ENCODE results near the gene UNC93B1.
"Not testable (repeated sequence)": the region's sequence is repeated elsewhere in the genome, so short reads cannot be mapped to it uniquely, and the experiment has no call there.

UNC93B1 gene

GRCh38 chr11:67985302-67985701 is 18.6 kb downstream of the UNC93B1 start:
- DNase-seq = not testable (repeated sequence)

DNA sequence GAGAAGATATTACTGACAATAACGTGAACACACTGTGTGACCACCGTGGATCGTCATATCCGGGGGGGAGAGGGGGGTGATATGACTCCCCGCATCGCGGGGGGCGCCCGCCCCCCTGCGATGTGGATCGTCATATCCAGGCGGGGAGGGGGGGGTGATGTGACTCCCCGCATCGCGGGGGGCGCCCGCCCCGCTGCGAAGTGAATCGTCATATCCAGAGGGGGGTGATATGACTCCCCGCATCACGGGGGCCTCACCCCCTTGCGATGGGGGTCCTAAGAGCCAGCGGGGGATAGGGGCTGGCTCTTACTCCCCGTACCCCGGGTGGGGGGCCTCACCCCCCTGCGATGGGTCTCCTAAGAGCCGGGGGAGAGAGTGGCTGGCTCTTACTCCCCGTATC is 19.9 kb downstream of the UNC93B1 start:
- no peak for DNase-seq

DNA sequence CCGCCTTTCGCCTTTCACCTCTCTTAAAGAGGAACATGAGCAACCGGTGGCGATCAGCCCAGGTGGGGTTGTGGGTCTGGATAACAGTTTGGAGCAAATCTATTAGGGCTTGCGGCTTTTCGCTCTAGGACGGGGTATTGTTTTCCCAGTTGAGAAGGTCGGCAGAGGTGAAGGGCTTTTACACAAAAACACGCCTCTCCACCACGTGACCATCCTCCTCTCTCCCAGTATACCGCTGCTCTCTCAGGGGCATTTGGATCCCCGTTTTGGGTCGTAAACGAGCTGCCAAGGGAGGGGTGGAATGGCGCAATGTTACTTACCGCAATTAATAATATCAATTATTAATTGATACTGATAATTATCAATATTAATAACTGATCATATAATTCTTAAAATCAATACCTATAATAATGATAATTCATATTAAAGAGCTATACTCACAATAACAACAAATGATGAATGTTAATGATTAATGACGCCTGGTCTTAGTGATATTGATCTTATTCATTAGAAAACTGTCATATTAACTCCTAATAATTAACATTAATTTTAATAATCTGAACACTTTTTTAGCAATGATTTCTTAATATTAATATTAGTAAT is 21.5 kb downstream of the UNC93B1 start:
- not testable (repeated sequence) for DNase-seq

- not testable (repeated sequence) for DNase-seq
Measured at GRCh38 chr11:67981226-67981625, 22.7 kb downstream of the UNC93B1 start.

DNA sequence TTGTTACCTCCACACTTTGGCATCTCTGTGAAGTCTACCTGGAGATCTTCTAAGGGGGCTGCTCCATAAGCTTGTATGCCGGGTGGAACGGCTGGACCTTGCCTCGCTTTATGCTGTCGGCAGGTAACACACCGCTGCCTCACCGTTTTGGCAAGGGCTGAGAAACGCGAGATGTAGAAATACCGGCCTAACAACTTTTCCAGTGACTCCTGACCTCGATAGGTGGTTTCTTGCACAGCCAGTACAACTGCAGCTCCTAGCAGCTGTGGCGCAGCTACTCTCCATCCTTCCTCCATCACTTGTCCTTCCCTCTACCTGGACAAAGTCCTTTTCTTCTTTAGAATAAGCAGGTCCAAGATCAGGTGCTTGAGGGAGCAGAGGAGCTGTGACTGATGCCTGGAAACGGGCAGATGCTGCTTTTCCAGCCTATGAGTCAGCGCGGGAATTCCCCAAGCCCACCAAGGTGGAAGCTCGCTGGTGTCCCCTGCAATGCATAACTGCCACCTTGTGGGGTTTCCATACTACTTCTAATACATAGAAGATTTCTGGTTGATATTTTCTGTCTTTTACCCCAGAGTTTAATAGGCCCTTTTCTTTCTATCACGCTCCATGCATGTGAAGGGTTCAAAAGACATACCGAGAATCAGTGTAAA is 25.0 kb downstream of the UNC93B1 start:
- not testable (repeated sequence) for DNase-seq

DNA sequence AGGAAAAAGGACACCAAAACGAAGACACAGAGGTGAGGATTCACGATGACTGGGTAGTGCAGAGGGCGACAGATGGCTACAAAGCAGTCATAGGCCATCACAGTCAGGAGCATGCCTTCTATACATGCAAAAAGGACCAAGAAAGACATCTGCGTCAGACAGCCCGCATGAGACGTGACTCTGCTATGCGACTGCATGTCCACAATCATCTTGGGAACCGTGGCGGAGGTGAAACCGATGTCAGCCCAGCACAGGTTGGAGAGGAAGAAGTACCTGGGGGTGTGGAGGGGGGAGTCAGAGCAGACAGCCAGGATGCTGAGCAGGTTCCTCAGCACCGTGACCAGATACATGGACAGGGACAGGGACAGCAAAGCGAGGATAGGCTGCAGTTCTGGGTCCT is 29.2 kb downstream of the UNC93B1 start:
- not testable (repeated sequence) for DNase-seq

DNA sequence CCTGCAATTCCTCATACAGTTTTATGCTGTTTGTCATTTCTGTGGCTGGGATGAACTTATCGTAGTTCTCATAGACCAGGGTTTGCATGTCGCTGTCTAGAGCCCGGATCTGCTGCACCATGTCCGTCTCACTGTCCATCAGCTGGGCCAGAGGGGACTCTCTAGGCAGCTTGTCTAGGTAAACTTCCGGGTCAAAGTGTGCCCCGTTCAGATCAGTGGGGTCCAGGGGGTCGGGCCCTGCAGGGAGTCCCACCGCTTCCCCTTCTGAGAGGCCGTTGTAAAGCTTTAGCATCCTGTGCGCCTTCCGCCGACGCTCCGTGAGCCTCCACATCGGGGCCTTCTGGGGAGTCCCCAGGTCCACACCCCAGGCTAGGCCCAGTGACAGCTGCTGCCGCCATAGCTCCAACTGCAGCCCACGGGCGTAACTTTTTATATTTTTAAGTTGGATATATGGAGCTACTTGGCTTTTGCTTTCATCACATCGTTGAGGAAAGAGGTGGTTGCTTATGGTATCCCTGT is 38.0 kb downstream of the UNC93B1 start:
- DNase-seq = not testable (repeated sequence)

DNA sequence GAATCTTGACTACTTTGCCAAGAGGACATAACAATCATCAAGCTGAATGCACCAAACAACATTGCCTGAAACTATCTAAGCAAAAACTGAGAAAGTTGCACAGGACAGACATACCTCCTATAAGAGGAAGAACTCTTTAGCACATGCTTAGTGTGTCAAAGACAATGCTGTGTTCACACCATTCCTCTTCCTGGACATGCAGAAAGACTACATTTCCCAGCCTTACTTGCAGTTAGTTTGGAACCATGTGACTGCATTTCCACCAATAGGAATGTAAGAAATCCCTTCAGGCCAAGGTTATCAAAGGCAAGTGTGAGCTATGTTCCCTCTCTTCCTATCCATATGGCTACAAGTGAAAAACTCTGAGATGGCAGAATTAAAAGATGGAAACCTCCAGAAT is 39.2 kb downstream of the UNC93B1 start:
- not testable (repeated sequence) for DNase-seq

- not testable (repeated sequence) for DNase-seq
Measured at GRCh38 chr11:67963879-67964278, 40.0 kb downstream of the UNC93B1 start.

GRCh38 chr11:67963217-67963616 is 40.7 kb downstream of the UNC93B1 start:
- DNase-seq = not testable (repeated sequence)

DNA sequence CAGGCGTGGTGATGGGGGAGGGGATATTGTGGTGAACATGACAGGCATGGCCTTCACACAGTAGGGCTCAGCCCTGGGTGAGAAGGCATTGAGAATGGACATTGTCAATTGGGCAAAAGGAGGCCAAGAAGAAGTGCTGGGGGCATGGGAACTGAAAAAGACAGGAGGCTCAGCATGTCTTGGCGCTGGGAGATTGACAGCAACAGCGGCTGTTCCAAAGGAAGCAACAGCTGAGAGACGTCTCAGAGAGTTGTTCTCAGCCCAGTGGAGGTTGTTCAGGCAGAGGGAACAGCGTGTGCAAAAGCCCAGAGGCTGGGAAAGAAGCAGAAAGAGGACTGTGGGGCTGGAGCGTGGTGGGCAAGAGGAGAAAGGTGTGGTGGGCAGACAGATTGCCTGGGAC is 47.7 kb downstream of the UNC93B1 start:
- not testable (repeated sequence) for DNase-seq

GRCh38 chr11:67955461-67956007 is 48.4 kb downstream of the UNC93B1 start:
- DNase-seq = peak; percentile 76

DNA sequence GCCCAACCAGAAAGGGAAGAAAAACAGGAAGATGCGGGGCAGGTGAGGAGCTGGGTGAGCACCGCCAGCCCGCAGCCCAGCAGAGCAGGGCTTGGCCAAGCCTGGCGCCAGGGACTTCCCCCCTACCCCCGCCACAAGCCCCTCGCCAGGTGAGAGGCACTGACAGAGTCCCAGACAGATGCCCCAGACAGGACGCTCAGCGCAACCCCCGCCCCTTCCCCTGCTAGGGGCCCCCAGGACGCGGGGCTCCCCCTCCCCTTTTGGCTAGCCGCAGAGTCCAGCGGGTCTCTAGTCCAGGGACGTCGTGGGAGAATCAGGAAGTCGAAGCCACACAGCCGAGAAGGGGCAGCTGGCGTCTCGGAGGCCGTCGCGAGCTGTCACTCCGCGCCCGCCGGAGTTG is 48.9 kb downstream of the UNC93B1 start:
- not testable (repeated sequence) for DNase-seq

- not testable (repeated sequence) for DNase-seq
Measured at GRCh38 chr11:67954251-67954650, 49.6 kb downstream of the UNC93B1 start.

GRCh38 chr11:67950705-67951104 is 53.2 kb downstream of the UNC93B1 start:
- DNase-seq = not testable (repeated sequence)

DNA sequence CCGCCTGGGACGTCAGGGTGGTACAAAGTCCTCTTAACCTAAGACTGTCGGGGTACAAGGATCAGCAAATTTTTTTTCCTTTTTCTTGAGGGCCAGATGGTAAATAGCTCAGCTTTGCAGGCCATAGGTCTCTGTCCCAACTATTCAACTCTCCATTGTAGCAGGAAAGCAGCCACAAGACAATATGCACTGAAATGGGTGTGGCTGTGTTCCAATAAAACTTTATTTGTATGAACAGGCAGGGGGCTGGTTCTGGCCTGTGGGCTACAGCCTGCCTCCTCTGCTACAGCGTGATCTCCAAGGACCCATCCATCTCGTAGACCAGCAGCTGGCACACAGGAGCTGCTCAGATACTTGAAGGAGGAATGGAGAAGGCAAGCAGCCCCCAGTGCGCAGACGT is 56.1 kb downstream of the UNC93B1 start:
- DNase-seq = not testable (repeated sequence)

DNA sequence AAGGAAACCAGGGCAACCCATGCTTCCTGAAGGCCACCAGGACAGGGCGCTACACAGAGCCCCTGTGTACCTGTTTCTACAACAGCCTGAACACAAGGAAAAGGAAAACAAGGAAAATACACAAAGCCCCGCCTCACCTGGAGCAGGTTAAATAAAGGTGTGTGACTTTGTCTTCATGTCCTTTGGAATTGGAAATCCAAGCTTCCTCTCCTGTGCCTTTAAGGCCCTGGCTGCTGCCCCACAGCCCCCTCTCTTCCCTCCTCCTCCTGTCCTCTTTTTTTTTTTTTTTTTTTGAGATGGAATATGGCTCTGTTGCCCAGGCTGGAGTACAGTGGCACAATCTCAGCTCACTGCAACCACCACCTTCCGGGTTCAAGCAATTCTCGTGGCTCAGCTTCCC is 57.5 kb downstream of the UNC93B1 start:
- not testable (repeated sequence) for DNase-seq

DNA sequence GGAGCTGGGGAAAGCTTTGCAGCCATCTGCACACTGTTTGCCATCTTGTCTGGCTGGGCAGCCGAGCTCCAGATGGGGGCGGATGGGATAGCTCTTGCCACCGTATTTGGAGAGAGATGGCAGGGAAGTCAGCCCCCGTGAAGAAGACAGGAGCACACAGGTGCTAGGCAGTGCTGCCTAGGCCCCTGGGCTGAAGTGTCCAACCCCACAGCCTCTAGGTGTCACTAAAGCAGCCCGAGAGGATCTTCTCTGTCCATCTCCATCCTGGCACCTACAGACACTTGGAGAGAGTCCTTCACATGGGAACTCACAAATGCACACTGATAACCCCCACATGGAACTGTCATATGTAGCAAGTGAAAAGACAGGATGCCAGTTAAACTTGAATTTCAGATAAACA is 60.5 kb downstream of the UNC93B1 start:
- DNase-seq = not testable (repeated sequence)

Measured in stimulated activated CD4-positive, alpha-beta T cell treated with anti-CD3 and anti-CD28 coated beads, Interleukin-4, amount 100 ng/mL, for 24 hours (primary cell).